RWPE1 (cell line): ENCODE results near the gene KRTAP22-1.

ENCODE experiments used
- CTCF ChIA-PET: fragments of 350-600 bp; sonication (Branson Sonifier 250); formaldehyde crosslinking; extraction: SDS; loops from one replicate; lab custom pipeline; 2021; lab: Yijun Ruan, JAX
- POLR2A ChIA-PET: fragments of 400-600 bp; formaldehyde crosslinking; extraction: SDS; loops from one replicate; lab custom pipeline; 2020; ENCODE audit warnings: antibody characterized with exemption; ENCODE audit not compliant: low non-redundant PET; lab: Yijun Ruan, JAX
- DNase-seq: peaks from one replicate; pipeline ENCODE4 v3.0.0; 2012; ENCODE audit warnings: low spot score
- H3K27ac ChIP-seq: fragments of 450-650 bp; 2 replicates; pipeline ENCODE4 v1.5.1; 2017
- CTCF ChIP-seq: fragments of 450-650 bp; conservative IDR thresholded peaks from 2 replicates; pipeline ENCODE4 v1.5.1; 2017; ENCODE audit warnings: low read depth, mild to moderate bottlenecking

KRTAP22-1 gene

DNA sequence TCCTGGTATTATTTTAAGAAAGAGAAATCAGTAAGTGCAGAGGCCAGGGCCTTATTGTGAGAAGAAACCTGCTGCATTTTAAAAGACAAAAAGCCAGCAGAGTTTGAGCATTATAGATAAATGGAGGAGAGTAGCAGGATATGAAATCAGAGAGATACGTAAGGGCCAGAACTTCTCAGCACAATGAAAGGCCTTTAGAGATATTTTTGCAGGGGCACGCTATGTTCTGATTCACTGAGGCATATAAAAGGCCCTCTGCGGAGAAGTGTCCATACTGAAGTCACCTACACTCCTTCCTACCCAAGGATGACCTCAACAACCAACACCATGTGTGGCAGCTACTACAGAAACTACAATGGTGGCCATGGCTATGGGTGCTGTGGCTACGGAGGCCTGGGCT, 8.7 kb upstream of the KRTAP22-1 start, which contains the start of gene KRTAP6-3:
TSS of gene KRTAP6-3 (plus strand) at position 301 of the 400 bp plus-strand sequence. CDS start at position 307, 6 bp downstream.
- no peak for TF ChIP-seq CTCF
- no peak within 1 kb of the TSS for H3K27ac ChIP-seq
- no peak for DNase-seq
- ChIA-PET CTCF (no interaction called here), POLR2A (no interaction called here)

DNA sequence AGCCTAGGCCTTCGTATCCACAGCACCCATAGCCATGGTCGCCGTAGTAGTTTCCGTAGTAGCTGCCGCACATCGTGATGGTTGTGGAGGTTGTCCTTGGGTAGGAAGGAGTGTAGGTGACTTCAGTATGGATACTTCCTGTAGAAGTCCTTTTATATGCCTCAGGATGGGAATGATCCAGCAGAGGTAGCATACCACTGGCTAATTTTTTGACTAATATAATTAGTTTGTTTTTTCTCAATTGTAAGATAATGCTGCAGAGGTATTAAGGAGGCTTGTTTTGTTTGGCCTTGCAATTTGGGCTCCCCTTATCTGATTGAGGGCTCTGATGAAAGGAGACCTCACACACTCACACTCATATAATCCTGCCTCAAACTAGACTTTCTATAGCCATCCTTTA, 2.1 kb upstream of the KRTAP22-1 start, which contains the start of gene KRTAP6-2:
TSS of gene KRTAP6-2 (minus strand) at position 101 of the 400 bp plus-strand sequence. CDS start at position 73, 28 bp downstream.
- no peak within 1 kb of the TSS for H3K27ac ChIP-seq
- DNase-seq: no peak
- CTCF ChIA-PET: no interaction called here
- POLR2A ChIA-PET: no interaction called here
- TF ChIP-seq CTCF: no peak

GRCh38 chr21:30605968-30606367, 5.1 kb downstream of the KRTAP22-1 start:
- CTCF ChIA-PET: interaction anchor here (0.7 kb wide), 1 partner anchor 381 kb away, joined by 4 read pairs; no protein-coding TSS in a partner anchor

DNA sequence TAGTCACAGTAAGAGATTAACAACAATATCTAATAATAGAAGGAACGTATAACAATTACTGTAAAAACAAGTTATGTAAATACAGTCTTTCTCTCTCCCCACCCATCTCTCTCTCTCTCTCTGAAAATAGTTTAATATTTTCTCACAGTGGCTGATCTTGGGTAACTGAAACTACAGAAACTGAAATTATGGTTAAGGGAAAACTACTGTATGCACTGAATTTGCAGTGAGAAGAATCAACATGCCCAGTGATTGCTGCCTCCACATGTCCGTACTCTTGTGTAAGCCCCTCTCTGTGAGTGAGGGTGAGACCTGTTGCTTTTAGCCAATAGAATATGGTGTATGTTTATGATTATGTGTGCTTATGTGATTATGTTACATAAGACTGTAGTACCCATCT, 11.2 kb downstream of the KRTAP22-1 start:
- no peak overlapping the region for H3K27ac ChIP-seq
- ChIA-PET POLR2A (no interaction called here), CTCF (interaction anchor here (0.6 kb wide), 1 partner anchor 626 kb away, joined by 3 read pairs; no protein-coding TSS in a partner anchor)
- no peak for DNase-seq
- TF ChIP-seq CTCF: no peak

More at GRCh38 chr21:30605968-30606367, 5.1 kb downstream of the KRTAP22-1 start:
- no peak for TF ChIP-seq CTCF
- DNase-seq: no peak
- no peak overlapping the region for H3K27ac ChIP-seq
- POLR2A ChIA-PET: no interaction called here

GRCh38 chr21:30613836-30614235, 12.9 kb downstream of the KRTAP22-1 start, which contains the start of gene KRTAP6-1:
TSS of gene KRTAP6-1 (minus strand) at chr21:30613930. CDS start at chr21:30613904, 26 bp downstream.
- TF ChIP-seq CTCF: no peak
- ChIA-PET CTCF (interaction anchor here (0.7 kb wide), 1 partner anchor 1038 kb away, joined by 4 read pairs; no protein-coding TSS in a partner anchor), POLR2A (no interaction called here)
- DNase-seq: no peak
- no peak within 1 kb of the TSS for H3K27ac ChIP-seq

DNA sequence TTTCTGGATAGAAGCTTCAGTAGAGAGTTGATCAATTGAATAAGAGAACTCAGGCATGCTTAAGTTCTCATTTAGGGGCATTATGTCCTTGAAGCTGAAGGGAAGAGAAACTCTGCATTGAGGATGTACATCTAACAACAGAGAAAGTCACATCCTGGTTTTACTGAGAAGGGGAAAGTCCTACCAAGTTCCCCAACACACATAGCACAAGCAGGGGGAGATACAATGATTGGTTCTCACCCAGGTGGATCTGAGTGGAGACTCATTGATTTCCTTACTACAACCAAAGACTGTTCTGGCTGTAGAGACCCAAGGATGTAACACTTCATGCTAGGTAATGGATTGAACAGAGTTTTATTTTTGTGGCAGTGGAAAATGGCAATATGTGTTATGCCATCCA, 14.3 kb downstream of the KRTAP22-1 start:
- no peak overlapping the region for H3K27ac ChIP-seq
- DNase-seq: no peak
- TF ChIP-seq CTCF: no peak
- ChIA-PET POLR2A (no interaction called here), CTCF (no interaction called here)
